ENCODE results near the gene CFAP61. TPM values are rescaled to one million over a fixed set of nuclear protein-coding genes. Genes with fewer than 3 reads are reported as not detected.

Gene CFAP61
- total RNA-seq, 1 donor from 2014 or later, result 5.6 TPM

GRCh38 chr20:20359628-20360027, 307.3 kb downstream of the CFAP61 start:
- Mint-ChIP-seq H3K4me1 (ENCODE audit: unreplicated experiment) (peaks cover 4% of the 10 kb centered on the region), H3K27ac (no peak overlapping the region), H3K27me3 (peaks cover 57% of the 10 kb centered on the region), H3K4me3 (no peak overlapping the region), H3K9me3 (no peaks in the 10 kb centered on the region), H3K36me3 (no peaks in the 10 kb centered on the region)
- no peak for DNase-seq (ENCODE audit: extremely low spot score, unreplicated experiment)
- TF ChIP-seq CTCF (conservative IDR thresholded peaks at IDR 0.05), result no peak

GRCh38 chr20:20360464-20360863, 308.1 kb downstream of the CFAP61 start:
- H3K9me3 Mint-ChIP-seq, result no peaks in the 10 kb centered on the region
- H3K27me3 Mint-ChIP-seq, result peaks cover 66% of the 10 kb centered on the region
- no peak overlapping the region for H3K27ac Mint-ChIP-seq
- DNase-seq (ENCODE audit: extremely low spot score, unreplicated experiment), result no peak
- peak overlapping the region; percentile 18 for H3K4me3 Mint-ChIP-seq
- peaks cover 6% of the 10 kb centered on the region for H3K4me1 Mint-ChIP-seq (ENCODE audit: unreplicated experiment)
- TF ChIP-seq CTCF (conservative IDR thresholded peaks at IDR 0.05), result peak; percentile 93
- no peaks in the 10 kb centered on the region for H3K36me3 Mint-ChIP-seq

GRCh38 chr20:20362774-20363433, 310.6 kb downstream of the CFAP61 start:
- no peak for TF ChIP-seq CTCF (conservative IDR thresholded peaks at IDR 0.05)
- Mint-ChIP-seq H3K36me3 (no peaks in the 10 kb centered on the region), H3K9me3 (no peaks in the 10 kb centered on the region), H3K27me3 (peaks cover 88% of the 10 kb centered on the region), H3K4me3 (peak overlapping the region; percentile 10), H3K27ac (no peak overlapping the region), H3K4me1 (ENCODE audit: unreplicated experiment) (peaks cover 9% of the 10 kb centered on the region)
- no peak for DNase-seq (ENCODE audit: extremely low spot score, unreplicated experiment)

GRCh38 chr20:20363434-20363798, 311.1 kb downstream of the CFAP61 start:
- H3K27ac Mint-ChIP-seq, result no peak overlapping the region
- peak overlapping the region; percentile 25 for H3K4me3 Mint-ChIP-seq
- TF ChIP-seq CTCF (conservative IDR thresholded peaks at IDR 0.05), result no peak
- H3K36me3 Mint-ChIP-seq, result no peaks in the 10 kb centered on the region
- peaks cover 86% of the 10 kb centered on the region for H3K27me3 Mint-ChIP-seq
- no peak for DNase-seq (ENCODE audit: extremely low spot score, unreplicated experiment)
- peaks cover 9% of the 10 kb centered on the region for H3K4me1 Mint-ChIP-seq (ENCODE audit: unreplicated experiment)
- H3K9me3 Mint-ChIP-seq, result no peaks in the 10 kb centered on the region

GRCh38 chr20:20363799-20364592, 311.7 kb downstream of the CFAP61 start:
- peaks cover 81% of the 10 kb centered on the region for H3K27me3 Mint-ChIP-seq
- no peak overlapping the region for H3K27ac Mint-ChIP-seq
- TF ChIP-seq CTCF (conservative IDR thresholded peaks at IDR 0.05), result no peak
- H3K9me3 Mint-ChIP-seq, result no peaks in the 10 kb centered on the region
- H3K4me3 Mint-ChIP-seq, result peak overlapping the region; percentile 36
- no peaks in the 10 kb centered on the region for H3K36me3 Mint-ChIP-seq
- DNase-seq (ENCODE audit: extremely low spot score, unreplicated experiment), result no peak
- peaks cover 9% of the 10 kb centered on the region for H3K4me1 Mint-ChIP-seq (ENCODE audit: unreplicated experiment)
